ENCODE data around the gene KLHL6. TPM values are rescaled to one million over a fixed set of nuclear protein-coding genes. Genes with fewer than 3 reads are reported as not detected.

Gene KLHL6
- polyA plus RNA-seq, 1 experiment = not detected

GRCh38 chr3:183504597-183504996 lies 50.9 kb downstream of the KLHL6 start:
- Histone ChIP-seq H3K27me3 (ENCODE audit: control insufficient read depth, insufficient read depth, low read length) (peaks cover 14% of the 10 kb centered on the region), H3K4me3 (ENCODE audit: low read depth, low read length) (no peak overlapping the region), H3K9me3 (ENCODE audit: control insufficient read depth, insufficient read depth, low read length) (no peaks in the 10 kb centered on the region), H3K27ac (ENCODE audit: low read depth, low read length) (no peak overlapping the region)
- TF ChIP-seq, protein P1, sequence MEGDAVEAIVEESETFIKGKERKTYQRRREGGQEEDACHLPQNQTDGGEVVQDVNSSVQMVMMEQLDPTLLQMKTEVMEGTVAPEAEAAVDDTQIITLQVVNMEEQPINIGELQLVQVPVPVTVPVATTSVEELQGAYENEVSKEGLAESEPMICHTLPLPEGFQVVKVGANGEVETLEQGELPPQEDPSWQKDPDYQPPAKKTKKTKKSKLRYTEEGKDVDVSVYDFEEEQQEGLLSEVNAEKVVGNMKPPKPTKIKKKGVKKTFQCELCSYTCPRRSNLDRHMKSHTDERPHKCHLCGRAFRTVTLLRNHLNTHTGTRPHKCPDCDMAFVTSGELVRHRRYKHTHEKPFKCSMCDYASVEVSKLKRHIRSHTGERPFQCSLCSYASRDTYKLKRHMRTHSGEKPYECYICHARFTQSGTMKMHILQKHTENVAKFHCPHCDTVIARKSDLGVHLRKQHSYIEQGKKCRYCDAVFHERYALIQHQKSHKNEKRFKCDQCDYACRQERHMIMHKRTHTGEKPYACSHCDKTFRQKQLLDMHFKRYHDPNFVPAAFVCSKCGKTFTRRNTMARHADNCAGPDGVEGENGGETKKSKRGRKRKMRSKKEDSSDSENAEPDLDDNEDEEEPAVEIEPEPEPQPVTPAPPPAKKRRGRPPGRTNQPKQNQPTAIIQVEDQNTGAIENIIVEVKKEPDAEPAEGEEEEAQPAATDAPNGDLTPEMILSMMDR (IDR thresholded peaks at IDR 0.05; ENCODE audit: low read depth, low read length) = no peak
- DNase-seq (ENCODE audit: low read depth, low spot score) = no peak
- POLR2A ChIA-PET = no interaction called here
- CTCF ChIA-PET = interaction anchor here (0.8 kb wide), 1 partner anchor 10 kb away, joined by 3 read pairs; no protein-coding TSS in a partner anchor

GRCh38 chr3:183503746-183504145 lies 51.8 kb downstream of the KLHL6 start:
- TF ChIP-seq, protein P1 (IDR thresholded peaks at IDR 0.05; ENCODE audit: low read depth, low read length) = no peak
- POLR2A ChIA-PET = no interaction called here
- no peak overlapping the region for H3K4me3 ChIP-seq (ENCODE audit: low read depth, low read length)
- DNase-seq (ENCODE audit: low read depth, low spot score) = no peak
- H3K27me3 ChIP-seq (ENCODE audit: control insufficient read depth, insufficient read depth, low read length) = peaks cover 16% of the 10 kb centered on the region
- no peak overlapping the region for H3K27ac ChIP-seq (ENCODE audit: low read depth, low read length)
- CTCF ChIA-PET = no interaction called here
- no peaks in the 10 kb centered on the region for H3K9me3 ChIP-seq (ENCODE audit: control insufficient read depth, insufficient read depth, low read length)

DNA sequence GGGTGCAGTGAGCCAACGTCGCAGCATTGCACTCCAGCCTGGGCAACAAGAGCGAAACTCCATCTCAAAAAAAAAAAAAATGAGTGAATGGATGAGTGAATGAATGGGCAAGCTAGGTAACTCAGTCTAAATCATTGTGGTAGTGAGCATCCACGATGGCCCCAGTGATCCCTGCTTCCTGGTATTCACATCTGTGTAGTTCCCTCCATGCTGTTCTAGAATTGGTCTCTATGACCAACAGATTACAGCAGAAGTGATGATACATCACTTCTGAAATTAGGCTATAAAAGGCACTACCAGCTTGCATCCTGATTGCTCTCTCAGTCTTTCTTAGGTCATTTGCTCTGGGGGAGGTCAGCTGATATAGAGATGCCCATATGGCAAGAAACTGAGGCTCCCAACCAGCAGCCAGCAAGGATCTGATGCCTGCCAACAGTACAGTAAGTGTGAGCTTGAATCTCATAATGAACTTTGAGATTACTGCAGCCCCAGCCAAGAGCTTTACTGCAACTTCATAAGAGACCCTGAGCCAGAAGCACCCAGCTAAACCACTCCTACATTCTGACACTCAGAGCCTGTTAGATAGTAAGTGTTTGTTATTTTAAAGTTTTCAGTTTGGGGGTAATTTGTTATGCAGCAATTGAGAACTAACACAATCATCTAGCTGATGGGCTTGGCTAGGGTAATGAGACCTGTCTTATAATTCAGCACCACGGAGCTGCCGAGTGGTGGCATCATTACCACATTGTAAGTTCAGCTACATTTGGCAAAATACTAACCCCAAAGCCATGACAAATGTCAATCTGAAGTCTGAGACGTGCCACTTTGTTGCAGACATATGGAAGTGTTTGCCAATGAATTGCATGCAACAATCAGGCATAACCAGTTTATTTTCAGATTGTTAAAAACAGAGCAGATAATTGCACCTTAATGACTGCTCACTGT lies 53.0 kb downstream of the KLHL6 start:
- TF ChIP-seq, protein P1 (IDR thresholded peaks at IDR 0.05; ENCODE audit: low read depth, low read length) = 0 out of 2 replicates have a peak, but pooled peaks have one; percentile 13
- ChIA-PET POLR2A (no interaction called here), CTCF (interaction anchor here (0.8 to 1.5 kb wide), 4 partner anchors 15 to 265 kb away, joined by 3 to 5 read pairs (median 4); no protein-coding TSS in a partner anchor)
- no peak overlapping the region for H3K27ac ChIP-seq (ENCODE audit: low read depth, low read length)
- H3K4me3 ChIP-seq (ENCODE audit: low read depth, low read length) = no peak overlapping the region
- H3K9me3 ChIP-seq (ENCODE audit: control insufficient read depth, insufficient read depth, low read length) = no peaks in the 10 kb centered on the region
- DNase-seq (ENCODE audit: low read depth, low spot score) = no peak
- H3K27me3 ChIP-seq (ENCODE audit: control insufficient read depth, insufficient read depth, low read length) = peaks cover 16% of the 10 kb centered on the region

GRCh38 chr3:183500981-183501704 lies 54.4 kb downstream of the KLHL6 start:
- no peak for DNase-seq (ENCODE audit: low read depth, low spot score)
- TF ChIP-seq, protein P1 (IDR thresholded peaks at IDR 0.05; ENCODE audit: low read depth, low read length) = no peak
- Histone ChIP-seq H3K9me3 (ENCODE audit: control insufficient read depth, insufficient read depth, low read length) (no peaks in the 10 kb centered on the region), H3K27ac (ENCODE audit: low read depth, low read length) (no peak overlapping the region), H3K4me3 (ENCODE audit: low read depth, low read length) (no peak overlapping the region), H3K27me3 (ENCODE audit: control insufficient read depth, insufficient read depth, low read length) (peaks cover 14% of the 10 kb centered on the region)
- ChIA-PET CTCF (no interaction called here), POLR2A (no interaction called here)

- ChIA-PET POLR2A (no interaction called here), CTCF (no interaction called here)
- Histone ChIP-seq H3K4me3 (ENCODE audit: low read depth, low read length) (no peak overlapping the region), H3K9me3 (ENCODE audit: control insufficient read depth, insufficient read depth, low read length) (no peaks in the 10 kb centered on the region), H3K27me3 (ENCODE audit: control insufficient read depth, insufficient read depth, low read length) (peaks cover 12% of the 10 kb centered on the region), H3K27ac (ENCODE audit: low read depth, low read length) (no peak overlapping the region)
- no peak for DNase-seq (ENCODE audit: low read depth, low spot score)
- TF ChIP-seq, protein P1 (IDR thresholded peaks at IDR 0.05; ENCODE audit: low read depth, low read length) = no peak
Observed at GRCh38 chr3:183500319-183500718, 55.2 kb downstream of the KLHL6 start.
